Parathyroid adenoma (tissue), 2 donors: ENCODE measurements around the gene RRP8.

ENCODE experiments used
- H2AFZ ChIP-seq: fragments of 300-600 bp; sonication (generic); one replicate; pipeline ENCODE4 v1.7.0; 2017; ENCODE audit warnings: antibody characterized with exemption, mild to moderate bottlenecking
- H3K27ac ChIP-seq: fragments of 300-600 bp; sonication (generic); one replicate; pipeline ENCODE4 v1.7.0; 2017
- H3K27me3 ChIP-seq: fragments of 300-600 bp; sonication (generic); one replicate; pipeline ENCODE4 v1.7.0; 2017; ENCODE audit warnings: low read length; ENCODE audit not compliant: control insufficient read depth, insufficient read depth
- H3K36me3 ChIP-seq: fragments of 300-600 bp; sonication (generic); one replicate; pipeline ENCODE4 v1.7.0; 2017; ENCODE audit warnings: low read length; ENCODE audit not compliant: control insufficient read depth, insufficient read depth
- H3K4me1 ChIP-seq: fragments of 300-600 bp; sonication (generic); one replicate; pipeline ENCODE4 v1.7.0; 2017; ENCODE audit warnings: control low read depth
- H3K4me2 ChIP-seq: fragments of 300-600 bp; sonication (generic); one replicate; pipeline ENCODE4 v1.7.0; 2017; ENCODE audit warnings: low read length
- H3K4me3 ChIP-seq: fragments of 300-600 bp; sonication (generic); one replicate; pipeline ENCODE4 v1.7.0; 2017; ENCODE audit warnings: low read depth, low read length
- H3K79me2 ChIP-seq: fragments of 300-600 bp; sonication (generic); one replicate; pipeline ENCODE4 v1.7.0; 2017; ENCODE audit warnings: control low read depth
- H3K9ac ChIP-seq: fragments of 300-600 bp; sonication (generic); one replicate; pipeline ENCODE4 v1.7.0; 2017; ENCODE audit warnings: mild to moderate bottlenecking
- H3K9me3 ChIP-seq: fragments of 300-600 bp; sonication (generic); one replicate; pipeline ENCODE4 v1.7.0; 2017; ENCODE audit warnings: low read length; ENCODE audit not compliant: control insufficient read depth
- TF ChIP-seq, protein P1 (sequence below): fragments of 300-600 bp; sonication (generic); IDR thresholded peaks from one replicate; pipeline ENCODE4 v1.7.0; 2017; ENCODE audit warnings: antibody characterized with exemption, mild to moderate bottlenecking
- donor health status: primary hyperparathyroidism.

Gene RRP8

GRCh38 chr11:6565325-6565724 lies 38.1 kb downstream of the RRP8 start:
- Histone ChIP-seq H3K9ac (no peak overlapping the region), H3K4me3 (no peak overlapping the region), H3K9me3 (no peaks in the 10 kb centered on the region), H3K4me1 (peaks cover 37% of the 10 kb centered on the region), H3K27me3 (no peaks in the 10 kb centered on the region), H3K4me2 (no peak overlapping the region), H2AFZ (no peak overlapping the region), H3K79me2 (no peaks in the 10 kb centered on the region), H3K36me3 (no peaks in the 10 kb centered on the region), H3K27ac (no peak overlapping the region)
- TF ChIP-seq, protein P1, sequence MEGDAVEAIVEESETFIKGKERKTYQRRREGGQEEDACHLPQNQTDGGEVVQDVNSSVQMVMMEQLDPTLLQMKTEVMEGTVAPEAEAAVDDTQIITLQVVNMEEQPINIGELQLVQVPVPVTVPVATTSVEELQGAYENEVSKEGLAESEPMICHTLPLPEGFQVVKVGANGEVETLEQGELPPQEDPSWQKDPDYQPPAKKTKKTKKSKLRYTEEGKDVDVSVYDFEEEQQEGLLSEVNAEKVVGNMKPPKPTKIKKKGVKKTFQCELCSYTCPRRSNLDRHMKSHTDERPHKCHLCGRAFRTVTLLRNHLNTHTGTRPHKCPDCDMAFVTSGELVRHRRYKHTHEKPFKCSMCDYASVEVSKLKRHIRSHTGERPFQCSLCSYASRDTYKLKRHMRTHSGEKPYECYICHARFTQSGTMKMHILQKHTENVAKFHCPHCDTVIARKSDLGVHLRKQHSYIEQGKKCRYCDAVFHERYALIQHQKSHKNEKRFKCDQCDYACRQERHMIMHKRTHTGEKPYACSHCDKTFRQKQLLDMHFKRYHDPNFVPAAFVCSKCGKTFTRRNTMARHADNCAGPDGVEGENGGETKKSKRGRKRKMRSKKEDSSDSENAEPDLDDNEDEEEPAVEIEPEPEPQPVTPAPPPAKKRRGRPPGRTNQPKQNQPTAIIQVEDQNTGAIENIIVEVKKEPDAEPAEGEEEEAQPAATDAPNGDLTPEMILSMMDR = no peak

- Histone ChIP-seq H3K27me3 (no peaks in the 10 kb centered on the region), H2AFZ (peak overlapping the region; percentile 46), H3K4me1 (peaks cover 29% of the 10 kb centered on the region), H3K79me2 (no peaks in the 10 kb centered on the region), H3K27ac (peak overlapping the region; percentile 44), H3K4me2 (no peak overlapping the region), H3K9ac (no peak overlapping the region), H3K9me3 (no peaks in the 10 kb centered on the region), H3K36me3 (no peaks in the 10 kb centered on the region), H3K4me3 (no peak overlapping the region)
- TF ChIP-seq, protein P1 = no peak
Measured at GRCh38 chr11:6563667-6564066, 39.7 kb downstream of the RRP8 start.

DNA sequence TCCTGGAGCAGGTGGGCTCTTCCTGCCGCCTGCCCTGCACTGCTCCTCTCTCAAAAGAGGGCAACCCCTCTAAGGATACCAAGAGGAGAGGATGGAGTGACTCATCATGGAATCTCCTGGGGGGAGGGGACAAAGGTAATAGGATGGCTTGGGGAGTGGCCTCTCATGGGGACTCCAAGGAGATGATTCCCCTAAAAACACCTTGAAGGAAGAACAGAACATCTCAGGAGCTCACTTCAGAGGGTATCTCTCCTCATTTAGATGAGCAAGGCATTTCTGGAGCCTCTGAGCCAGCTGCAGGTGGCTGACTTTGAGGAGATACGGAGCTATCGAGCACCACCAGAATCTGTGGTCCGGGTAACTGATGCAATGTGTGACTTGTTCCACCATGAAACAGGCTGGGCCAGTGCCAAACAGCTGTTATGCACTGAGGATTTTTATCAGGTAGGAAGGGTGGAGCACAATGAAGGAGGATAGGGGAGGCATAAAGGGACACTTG lies 40.2 kb downstream of the RRP8 start:
- Histone ChIP-seq H2AFZ (peak overlapping the region; percentile 46), H3K9ac (no peak overlapping the region), H3K79me2 (peaks cover under 1% of the 10 kb centered on the region), H3K27me3 (no peaks in the 10 kb centered on the region), H3K36me3 (no peaks in the 10 kb centered on the region), H3K4me3 (no peak overlapping the region), H3K27ac (peak overlapping the region; percentile 44), H3K4me2 (no peak overlapping the region), H3K9me3 (no peaks in the 10 kb centered on the region), H3K4me1 (peaks cover 26% of the 10 kb centered on the region)
- TF ChIP-seq, protein P1 = no peak

GRCh38 chr11:6561288-6561687 lies 42.1 kb downstream of the RRP8 start:
- Histone ChIP-seq H3K9ac (no peak overlapping the region), H3K9me3 (no peaks in the 10 kb centered on the region), H3K79me2 (peaks cover 3% of the 10 kb centered on the region), H3K36me3 (no peaks in the 10 kb centered on the region), H3K27me3 (no peaks in the 10 kb centered on the region), H3K4me2 (no peak overlapping the region), H3K27ac (no peak overlapping the region), H2AFZ (no peak overlapping the region), H3K4me3 (no peak overlapping the region), H3K4me1 (peaks cover 17% of the 10 kb centered on the region)
- TF ChIP-seq, protein P1 = no peak

DNA sequence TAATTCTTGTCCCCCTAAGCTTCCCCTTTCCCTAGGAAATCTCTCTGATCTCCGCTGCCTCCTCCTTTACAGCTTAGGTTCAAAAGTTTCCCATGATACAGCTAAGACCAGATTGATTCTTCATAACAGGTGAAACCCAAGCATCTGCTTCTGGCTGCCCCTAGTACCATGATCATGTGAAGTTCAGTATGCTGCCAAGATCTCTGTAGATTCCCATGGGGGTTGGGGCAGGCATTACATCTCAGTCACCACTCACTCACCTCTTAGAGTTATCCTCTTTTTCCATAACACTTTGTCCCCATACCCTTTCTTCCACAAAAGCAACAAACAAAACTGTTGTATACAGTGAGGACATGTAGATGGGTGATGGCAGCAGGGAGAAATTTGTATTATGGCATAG lies 44.0 kb downstream of the RRP8 start:
- no peak overlapping the region for H2AFZ ChIP-seq
- no peaks in the 10 kb centered on the region for H3K36me3 ChIP-seq
- H3K27me3 ChIP-seq = no peaks in the 10 kb centered on the region
- H3K9me3 ChIP-seq = no peaks in the 10 kb centered on the region
- peaks cover 11% of the 10 kb centered on the region for H3K4me1 ChIP-seq
- no peak overlapping the region for H3K27ac ChIP-seq
- peaks cover 3% of the 10 kb centered on the region for H3K79me2 ChIP-seq
- H3K4me3 ChIP-seq = no peak overlapping the region
- H3K4me2 ChIP-seq = no peak overlapping the region
- TF ChIP-seq, protein P1 = no peak
- H3K9ac ChIP-seq = no peak overlapping the region
